GM18907 (cell line): ENCODE data around the gene AGK.
"Not testable (repeated sequence)": the region's sequence is repeated elsewhere in the genome, so short reads cannot be mapped to it uniquely, and the experiment has no call there.

ENCODE experiments used
- ATAC-seq: cut with Tn5 transposase; IDR thresholded peaks from one replicate; pipeline ENCODE4 v1.9.1; 2021; ENCODE audit warnings: mild to moderate bottlenecking, moderate library complexity; ENCODE audit not compliant: unreplicated experiment

Gene AGK

DNA sequence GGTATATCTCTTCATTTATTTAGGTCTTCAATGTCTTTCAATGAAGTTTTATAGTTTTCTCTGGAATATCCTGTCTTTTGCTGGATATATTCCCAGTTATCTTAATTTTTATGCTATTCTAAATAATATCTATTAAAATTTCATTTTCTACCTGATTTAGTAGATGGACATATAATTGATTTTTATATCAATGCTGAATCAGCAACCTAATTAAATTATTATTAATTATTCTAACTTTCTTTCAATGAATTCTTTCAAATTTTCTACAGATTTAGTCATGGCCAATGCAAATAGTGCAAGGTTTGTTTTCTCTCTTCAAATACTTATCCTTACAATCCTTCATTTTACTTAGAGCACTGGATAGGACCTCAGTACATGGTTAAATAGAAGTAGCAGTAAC, 94.0 kb downstream of the AGK start:
- no peak for ATAC-seq

DNA sequence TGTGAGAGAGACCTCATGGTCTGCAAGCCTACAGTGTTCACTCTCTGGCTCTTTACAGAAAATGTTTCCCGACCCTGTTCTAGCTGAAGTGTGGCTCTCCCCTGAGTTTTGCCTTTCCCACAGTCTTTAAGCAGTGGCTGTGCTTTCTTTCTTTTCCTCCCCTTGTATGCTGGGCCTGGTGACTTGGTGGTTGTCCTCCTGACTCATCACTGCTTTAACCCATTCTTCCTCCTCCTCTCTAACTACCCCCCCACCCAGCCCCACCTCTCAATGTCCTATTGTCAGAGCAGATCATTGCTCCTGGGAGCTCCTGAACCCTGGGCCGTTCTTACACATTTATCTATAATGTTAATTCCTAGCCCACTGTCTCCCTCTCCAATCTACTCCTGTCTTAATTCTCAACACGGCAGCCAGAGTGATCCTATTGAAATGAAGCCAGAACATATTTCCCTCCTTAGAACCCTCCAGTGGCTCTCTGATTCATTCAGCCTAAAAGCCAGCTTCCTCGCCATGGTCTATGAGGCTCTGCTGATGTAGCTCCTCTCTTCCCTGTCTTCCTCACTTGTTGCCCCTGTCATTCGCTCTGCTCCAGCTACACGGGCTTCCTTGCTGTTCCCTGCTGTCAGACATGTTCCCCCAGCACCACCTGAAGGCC, 95.7 kb downstream of the AGK start:
- no peak for ATAC-seq

DNA sequence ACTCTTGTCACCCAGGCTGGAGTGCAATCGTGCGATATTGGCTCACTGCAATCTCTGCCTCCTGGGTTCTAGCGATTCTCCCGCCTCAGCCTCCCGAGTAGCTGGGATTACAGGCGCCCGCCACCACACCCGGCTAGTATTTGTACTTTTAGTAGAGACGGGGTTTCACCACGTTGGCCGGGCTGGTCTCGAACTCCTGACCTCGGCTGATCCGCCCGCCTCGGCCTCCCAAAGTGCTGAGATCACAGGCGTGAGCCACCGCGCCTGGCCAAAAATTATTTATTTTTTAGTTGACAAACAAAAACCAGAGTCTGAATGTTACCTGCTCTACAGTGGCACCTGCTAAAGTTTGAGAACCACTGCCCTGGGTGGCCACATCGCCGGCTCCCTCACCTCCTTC, 96.5 kb downstream of the AGK start:
- ATAC-seq = not testable (repeated sequence)

DNA sequence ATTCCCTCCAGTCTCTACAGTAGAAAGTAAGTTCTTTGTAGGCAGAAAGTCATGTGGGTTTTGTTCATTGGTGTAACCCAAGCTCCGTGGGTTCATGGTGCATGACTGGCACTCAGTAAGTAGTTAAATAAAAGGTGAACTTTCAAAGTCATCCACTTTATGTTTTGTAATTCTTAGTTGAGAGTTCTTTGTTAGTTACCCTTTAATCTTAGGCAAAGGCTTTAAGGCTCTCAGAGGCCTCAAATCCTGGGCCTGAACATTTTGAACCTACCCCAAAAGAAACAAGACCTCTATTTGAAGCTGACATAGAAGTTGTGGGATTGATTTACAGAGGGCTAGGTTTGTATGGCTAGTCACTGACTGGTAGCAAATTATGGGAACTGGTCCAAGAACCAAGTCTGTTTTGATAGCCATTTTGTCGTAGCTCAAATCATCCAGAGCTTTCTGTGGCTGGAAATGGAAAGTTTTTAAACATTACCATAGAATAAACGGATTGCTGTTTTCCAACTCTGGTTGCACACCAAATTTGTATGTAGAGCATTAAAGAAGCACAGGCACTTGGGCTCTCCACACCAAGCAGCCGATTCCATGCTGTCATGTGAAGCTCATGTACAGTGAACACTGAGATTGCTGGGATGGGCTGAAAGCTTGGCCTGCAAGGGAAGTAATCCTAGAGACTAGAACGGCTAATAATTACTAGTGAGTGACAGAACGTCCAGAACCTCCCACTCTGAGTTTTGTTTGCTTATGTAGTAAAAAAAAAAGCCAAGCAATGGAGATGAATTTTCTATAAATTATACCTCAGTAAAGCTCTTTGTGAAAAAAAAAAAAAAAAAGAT, 97.3 kb downstream of the AGK start:
- ATAC-seq = no peak

DNA sequence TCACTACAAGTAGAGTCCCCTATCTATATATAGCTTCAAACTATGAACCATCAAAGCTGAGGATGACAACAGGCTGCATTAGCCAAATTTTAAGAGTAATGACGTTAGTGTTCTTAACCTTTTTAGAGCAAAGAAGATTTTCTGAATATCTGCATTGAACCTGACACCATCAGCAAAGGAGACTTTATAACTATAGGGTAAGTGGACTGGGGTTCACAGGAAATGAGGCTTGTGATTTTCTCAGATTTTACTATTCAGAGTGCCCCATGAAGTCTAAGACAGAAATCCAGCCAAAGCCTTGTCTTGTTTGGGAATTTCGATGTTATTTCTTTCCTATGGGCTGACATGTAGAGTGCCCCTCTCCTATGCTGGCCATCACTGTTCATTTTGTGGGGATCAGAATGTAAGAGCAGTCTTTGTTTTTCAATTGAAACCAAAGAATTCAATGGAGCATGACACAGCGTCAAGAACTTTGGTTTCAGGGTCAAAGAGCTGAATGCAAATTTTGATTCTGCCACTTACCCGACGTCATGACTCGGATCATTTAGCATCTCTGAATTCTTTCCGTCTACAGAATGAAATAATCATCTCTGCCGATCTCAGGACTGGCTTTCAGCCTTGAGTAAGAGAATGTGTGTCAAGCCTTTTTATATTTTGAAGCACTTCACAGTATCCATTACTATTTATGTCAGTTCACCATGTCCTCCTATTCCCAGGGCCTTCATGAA, 98.1 kb downstream of the AGK start:
- peak; percentile 60 for ATAC-seq

DNA sequence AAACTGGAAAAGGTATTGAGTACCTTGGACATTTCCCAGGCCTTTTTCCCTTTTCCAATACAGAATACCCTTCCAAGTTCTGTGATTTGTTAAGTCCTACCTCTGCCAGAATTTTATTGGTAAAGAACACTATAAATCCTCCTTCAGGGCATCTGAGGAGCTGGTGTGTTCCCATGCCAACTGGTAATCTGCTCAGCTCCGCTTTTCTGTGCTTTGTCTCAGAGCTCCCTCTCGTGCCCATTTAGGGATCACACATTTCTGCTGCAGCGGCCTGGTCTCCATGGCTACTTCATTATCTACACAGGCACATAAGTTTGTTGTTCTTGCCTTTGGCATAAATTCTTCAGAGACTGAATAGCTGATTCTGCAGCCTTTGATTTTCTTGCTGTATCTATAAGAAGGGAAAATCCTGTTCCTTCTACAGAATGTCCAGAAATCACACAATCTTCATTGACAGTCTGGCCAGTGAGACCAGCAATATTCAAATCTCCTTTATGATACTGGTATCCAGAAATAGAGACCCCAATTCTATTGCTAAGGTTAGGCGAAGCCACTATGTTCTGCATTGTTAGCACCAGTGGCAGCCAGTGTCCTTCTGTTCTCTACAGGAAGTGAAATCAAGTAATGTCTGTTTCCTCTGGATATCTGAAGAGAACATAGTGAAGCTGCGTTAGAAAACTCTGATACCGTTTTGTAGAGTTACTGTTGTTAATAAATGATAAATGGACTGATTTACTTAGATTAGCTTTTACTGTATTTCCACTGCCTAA, 98.8 kb downstream of the AGK start:
- ATAC-seq = peak; percentile 65

DNA sequence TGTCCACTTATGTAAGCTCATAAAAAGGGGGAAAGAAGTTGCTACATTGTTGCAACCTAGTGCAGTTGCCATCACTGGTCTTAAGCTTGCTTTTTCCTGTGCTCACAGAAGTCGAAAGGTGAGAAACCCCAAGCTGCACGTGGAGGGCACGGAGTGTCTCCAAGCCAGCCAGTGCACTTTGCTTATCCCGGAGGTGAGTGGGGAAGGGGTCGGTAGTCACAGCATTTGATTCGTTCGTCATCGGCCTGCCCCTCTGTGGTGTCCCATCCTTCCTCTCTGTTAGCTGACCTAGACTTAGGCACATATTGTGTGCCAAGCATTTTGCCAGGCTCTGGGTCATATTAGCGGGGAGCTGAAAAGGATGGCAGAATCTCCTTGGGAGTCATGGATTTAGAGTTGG, 100.2 kb downstream of the AGK start:
- ATAC-seq = no peak

DNA sequence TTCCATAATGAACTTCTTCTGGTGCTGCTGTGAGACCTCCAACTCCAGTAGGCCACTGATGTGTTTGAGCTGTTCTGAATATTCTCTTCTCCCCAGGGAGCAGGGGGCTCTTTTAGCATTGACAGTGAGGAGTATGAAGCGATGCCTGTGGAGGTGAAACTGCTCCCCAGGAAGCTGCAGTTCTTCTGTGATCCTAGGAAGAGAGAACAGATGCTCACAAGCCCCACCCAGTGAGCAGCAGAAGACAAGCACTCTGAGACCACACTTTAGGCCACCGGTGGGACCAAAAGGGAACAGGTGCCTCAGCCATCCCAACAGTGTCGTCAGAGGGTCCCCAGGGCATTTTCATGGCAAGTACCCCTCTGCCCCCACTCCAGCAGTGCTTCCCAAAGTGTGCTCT, 101.5 kb downstream of the AGK start:
- no peak for ATAC-seq

DNA sequence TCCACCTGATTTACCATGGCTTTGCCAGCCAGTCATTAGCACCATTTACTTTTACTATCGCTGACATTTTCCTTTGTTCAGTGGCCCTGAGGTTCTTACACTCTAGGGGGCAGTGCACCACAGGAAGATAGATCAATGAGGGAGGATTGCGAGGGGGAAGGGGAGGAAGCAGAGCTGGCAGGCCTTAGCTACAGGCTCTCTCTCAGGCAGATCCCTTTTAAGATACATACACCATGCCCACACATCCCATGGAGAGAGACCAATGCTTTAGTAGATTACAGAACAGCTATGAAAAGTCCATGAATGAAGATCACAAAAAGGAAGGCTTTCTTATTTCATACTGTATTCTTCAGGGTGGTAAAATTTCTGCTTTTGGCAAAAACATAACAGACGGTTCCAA, 103.3 kb downstream of the AGK start:
- ATAC-seq = peak; percentile 86

DNA sequence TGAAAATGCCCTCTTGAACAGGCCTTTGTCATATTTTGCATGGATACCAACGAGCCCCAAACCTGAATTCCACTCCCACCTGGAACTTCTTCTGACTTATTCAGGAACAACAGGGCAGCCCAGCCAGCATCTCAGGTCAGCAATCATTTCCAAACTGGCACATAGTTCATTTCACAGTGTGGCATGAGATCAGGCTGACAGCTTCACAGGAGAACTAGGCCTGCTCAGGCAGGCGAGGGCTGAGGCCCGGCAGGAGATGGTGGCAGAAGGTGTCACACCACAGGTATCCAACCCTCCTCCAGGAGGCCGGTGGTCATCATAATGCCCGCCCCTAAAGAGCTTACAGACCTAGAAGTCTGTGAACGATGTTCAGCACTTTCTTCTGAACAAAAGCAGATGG, 108.3 kb downstream of the AGK start:
- ATAC-seq = no peak

DNA sequence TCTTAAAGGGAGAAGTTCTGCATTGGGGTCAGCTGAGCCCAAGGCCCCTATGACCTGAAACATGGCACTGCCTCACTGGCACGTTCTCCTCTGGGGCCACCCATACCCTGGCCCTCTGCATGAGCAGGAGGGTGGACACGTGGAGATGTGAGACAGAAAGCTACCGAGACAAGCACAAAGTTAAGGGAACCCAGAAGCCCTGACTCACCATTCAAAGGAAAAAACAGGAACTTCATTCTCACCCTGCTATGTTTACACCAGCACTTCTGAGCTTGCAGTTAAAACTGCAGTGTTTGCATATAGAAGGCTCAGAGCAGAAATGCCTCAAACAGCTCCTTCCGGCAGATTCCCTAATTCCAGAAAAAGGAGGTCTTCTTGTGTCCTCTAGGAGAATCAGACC, 109.0 kb downstream of the AGK start:
- no peak for ATAC-seq

DNA sequence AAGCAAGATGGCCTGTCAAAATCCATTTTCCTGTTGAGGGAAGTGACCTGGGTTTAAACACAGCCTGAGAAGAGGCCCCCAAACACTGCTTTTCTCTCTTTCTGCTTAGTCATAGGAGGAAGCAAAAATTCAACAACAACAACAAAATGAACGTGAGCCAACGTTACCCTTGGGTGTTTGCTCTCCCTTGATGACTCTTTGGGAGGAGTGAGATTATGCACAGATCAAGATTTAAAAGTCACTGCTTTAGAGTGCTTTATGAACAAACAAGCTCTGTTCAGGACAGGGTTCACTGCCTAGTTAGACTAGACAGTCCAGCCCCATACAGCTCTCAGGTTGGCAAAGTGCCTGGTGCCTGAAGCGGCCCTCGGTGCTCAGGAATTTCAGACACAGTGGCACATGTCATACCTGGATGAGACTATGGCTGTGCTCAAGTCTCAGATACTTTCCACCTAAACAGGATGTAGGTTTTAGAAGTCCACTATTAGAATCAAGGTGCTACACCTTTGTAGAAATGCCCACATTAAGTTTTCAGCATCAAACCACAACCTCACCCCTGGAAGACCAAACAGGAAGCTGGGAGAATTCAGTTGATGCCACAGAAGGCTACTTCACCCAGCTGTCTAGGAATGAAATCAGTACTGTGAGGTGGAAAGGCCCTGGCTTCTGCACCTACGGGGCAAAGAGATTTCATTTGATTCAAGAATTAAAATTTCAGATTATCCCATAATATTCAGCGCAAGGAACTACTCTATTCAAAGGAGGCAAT, 112.1 kb downstream of the AGK start:
- ATAC-seq = no peak

DNA sequence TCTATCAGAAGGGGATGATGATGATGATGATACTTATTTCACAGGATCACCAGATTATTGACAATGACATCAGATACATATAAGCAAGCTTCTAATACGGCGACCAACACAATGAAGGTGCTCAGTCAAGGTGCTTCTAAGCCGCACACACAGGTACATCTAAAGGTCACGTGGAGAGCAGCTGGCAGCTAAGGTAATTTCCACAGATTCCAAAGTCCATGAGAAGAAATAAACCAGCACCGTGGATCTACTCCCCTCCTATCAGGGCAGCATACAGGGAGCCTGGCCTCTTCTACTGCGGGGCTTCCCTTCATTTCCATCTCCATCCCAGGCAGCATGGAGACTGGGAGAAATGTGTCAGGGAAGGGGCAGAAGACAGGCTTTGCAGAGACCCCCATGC, 113.2 kb downstream of the AGK start:
- no peak for ATAC-seq

DNA sequence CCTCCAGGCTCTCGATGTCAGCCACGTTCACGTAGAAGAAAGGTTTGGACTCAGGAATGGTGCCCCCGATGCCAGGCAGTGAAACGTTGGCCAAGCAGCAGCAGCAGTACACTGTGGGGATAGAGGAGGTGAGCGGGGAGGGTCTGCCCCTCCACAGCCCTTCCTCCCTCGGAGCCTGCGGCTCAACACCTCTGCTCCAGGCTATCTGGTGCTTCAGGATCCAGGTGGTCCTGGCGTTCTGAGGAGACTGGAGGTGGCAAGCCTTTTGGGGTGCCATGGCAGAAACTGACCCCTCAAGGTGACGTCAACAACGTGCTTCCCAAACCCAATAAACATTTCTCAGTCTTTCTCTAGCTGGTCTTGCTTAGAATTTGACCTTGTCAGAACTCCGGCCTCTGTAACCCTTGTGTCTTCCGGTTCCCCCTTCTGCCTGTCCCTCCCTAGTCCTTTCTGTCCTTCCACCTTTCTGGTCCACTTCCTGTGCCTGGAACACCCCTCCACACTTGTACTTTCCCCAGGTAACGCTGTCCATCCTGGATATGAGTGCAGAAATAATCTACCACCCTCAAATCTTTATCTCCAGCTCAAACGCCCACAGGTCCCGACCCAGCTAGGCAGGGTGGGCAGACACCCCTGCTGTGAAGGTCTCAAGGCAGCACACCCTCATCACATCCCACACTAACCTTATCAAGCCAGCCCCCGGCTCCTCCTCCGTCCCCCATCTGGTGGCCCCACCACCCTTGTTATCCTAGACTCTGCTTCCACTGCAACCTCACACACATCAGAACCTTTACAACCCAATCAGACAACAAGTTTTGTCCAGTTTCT, 114.2 kb downstream of the AGK start:
- no peak for ATAC-seq

DNA sequence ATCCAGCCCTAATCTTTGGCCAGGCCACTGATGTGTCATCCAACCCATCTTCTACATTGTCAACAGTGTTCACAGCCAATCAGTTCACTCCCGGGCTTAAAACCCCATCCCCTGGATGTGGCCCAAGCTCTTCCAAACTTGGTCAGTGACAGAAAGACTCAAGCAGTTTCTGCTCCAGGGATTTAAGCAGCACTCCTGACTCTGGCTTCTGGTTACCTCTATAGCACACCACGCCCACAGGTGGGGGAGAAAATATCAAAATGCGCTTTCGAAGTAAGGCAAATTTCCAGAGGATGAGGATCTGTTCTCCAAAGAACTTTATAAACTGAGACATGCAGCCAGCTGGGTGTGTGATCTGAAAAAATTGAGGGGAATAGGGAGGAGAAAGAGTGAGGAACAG, 114.9 kb downstream of the AGK start:
- ATAC-seq = no peak

DNA sequence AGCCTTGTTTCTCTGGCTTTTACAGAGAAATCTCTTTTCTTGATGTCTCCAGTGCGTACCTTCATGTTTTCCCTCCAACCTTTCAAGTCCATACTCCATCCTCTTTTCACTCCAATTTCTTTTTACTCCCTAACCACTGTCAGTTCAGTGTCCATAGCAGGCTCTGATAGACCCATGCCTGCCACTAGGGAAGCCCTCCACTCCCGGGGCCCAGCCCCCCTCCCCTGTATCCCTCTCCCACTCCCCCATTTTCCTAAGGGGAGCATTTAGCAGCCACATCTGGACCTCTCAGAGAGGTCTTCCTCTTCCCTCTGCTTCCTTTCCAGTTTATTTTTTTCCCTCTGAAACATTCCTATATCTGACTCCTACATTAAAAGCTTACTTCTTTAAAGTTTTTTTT, 117.6 kb downstream of the AGK start:
- no peak for ATAC-seq

DNA sequence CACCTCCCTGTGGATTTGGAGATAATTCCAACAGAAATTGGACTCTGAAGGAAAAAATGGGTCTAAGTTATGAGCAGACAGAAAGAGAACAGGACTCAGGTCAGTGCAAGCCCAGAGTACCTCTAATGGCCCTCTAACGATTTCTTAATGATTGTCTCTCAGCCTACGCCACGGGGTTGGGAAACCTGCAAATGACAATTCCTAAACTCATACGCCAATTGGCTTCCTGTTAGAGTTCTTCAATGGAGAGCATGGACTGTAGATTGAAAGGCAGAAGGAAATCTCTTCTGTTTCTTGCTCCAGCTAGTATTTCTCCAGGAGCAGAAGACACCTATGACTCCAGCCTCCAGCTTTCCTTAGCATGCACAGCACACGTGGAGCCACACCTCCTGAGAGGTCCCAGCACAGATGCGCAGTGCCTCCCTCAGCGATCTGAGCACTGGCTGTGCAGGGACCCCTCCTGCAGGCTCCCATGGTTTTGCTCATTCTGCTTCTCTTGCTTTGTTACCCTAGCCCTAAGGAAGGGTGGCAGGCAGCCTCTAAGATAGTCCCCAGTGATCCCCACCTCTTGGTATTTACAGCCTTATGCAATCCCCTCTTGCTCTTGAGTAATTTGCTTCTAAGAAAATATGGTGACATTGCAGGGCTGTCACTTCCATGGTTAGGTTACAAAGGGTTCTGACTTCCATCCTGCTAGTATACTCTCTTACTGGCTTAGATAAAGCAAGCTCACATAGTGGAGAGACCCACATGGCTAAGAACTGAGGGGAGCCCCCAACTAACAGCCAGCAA, 120.7 kb downstream of the AGK start:
- ATAC-seq = no peak

DNA sequence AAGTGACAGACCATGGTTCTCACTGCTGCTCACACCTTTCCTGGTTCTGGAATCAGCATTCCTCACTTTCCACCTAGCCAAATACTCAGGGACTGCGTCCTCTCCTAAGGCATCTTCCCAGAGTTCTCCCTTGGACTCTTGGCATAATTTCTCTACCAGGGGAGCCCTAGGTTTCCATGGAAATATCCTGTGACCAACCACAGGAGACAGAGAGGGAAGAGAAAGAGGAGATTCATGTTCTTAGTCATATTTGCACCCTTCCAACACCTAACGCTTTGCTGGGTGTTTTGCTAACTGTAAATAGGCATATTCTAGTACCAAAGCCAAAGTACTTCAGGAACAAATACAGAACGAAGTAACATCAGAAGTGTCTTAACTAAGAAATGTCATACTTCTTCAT, 122.1 kb downstream of the AGK start:
- ATAC-seq = no peak

DNA sequence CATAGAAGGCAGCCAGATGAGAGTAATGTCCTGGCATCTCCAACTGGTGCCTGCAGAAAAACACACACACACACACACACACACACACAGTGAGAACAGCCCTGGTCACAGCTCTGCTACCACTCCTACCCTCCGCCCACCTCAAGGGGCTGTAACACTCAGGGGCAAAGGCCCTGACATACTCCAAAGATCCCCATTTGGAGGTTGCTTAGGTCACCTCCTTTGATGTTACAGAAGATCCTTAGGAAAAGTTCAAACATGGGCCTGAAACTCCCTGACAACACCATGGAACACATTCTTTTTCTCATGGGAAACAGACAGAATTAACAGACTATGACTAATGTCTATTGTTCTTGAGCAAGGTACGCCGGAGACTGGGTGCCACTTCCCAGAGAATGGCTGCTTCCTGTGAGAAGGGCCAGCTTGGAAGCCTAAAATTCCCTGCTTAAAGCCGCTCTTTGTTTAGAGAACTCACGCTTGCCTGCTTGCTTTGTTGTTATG, 123.0 kb downstream of the AGK start:
- no peak for ATAC-seq
